NCI-H526 treated with DMSO at 0.1 percent for 48 hours (cell line): ENCODE measurements around the gene SH3GL3.

Experiments
- DNase-seq: peaks from one replicate; lab custom pipeline; 2025; lab: John Stamatoyannopoulos, UW

SH3GL3 gene

GRCh38 chr15:83613714-83614113 is 166.6 kb downstream of the SH3GL3 start:
- DNase-seq = no peak

GRCh38 chr15:83616840-83617239 is 169.7 kb downstream of the SH3GL3 start:
- DNase-seq = no peak

GRCh38 chr15:83626171-83626802 is 179.1 kb downstream of the SH3GL3 start:
- no peak for DNase-seq

GRCh38 chr15:83631534-83631933 is 184.4 kb downstream of the SH3GL3 start:
- no peak for DNase-seq

- DNase-seq = no peak
Observed at GRCh38 chr15:83643201-83643600, 196.1 kb downstream of the SH3GL3 start.

- no peak for DNase-seq
Observed at GRCh38 chr15:83644439-83644838, 197.3 kb downstream of the SH3GL3 start.

GRCh38 chr15:83650831-83651230 is 203.7 kb downstream of the SH3GL3 start:
- DNase-seq = no peak

GRCh38 chr15:83651541-83651940 is 204.4 kb downstream of the SH3GL3 start:
- DNase-seq = peak; percentile 76

GRCh38 chr15:83652626-83653204 is 205.6 kb downstream of the SH3GL3 start:
- DNase-seq = no peak

- no peak for DNase-seq
Observed at GRCh38 chr15:83653288-83653638, 206.1 kb downstream of the SH3GL3 start.

- DNase-seq = peak; percentile 60
Observed at GRCh38 chr15:83653639-83654378, 206.7 kb downstream of the SH3GL3 start, which contains the start of gene ADAMTSL3. ADAMTSL3 (plus strand) TSS chr15:83654123; CDS start chr15:83655762, 1,639 bp downstream.

- DNase-seq = peak; percentile 3
Observed at GRCh38 chr15:83654379-83655236, 207.5 kb downstream of the SH3GL3 start.

GRCh38 chr15:83655237-83655616 is 208.1 kb downstream of the SH3GL3 start:
- no peak for DNase-seq

- DNase-seq = no peak
Observed at GRCh38 chr15:83656192-83656591, 209.1 kb downstream of the SH3GL3 start.

GRCh38 chr15:83656943-83657528 is 209.9 kb downstream of the SH3GL3 start:
- DNase-seq = no peak

- DNase-seq = no peak
Observed at GRCh38 chr15:83657549-83657948, 210.4 kb downstream of the SH3GL3 start.

GRCh38 chr15:83658430-83659416 is 211.6 kb downstream of the SH3GL3 start:
- DNase-seq = no peak

GRCh38 chr15:83659417-83659812 is 212.3 kb downstream of the SH3GL3 start:
- no peak for DNase-seq

GRCh38 chr15:83665480-83665879 is 218.3 kb downstream of the SH3GL3 start:
- DNase-seq = no peak
